ENCODE results near the gene LRRC55. TPM values are rescaled to one million over a fixed set of nuclear protein-coding genes. Genes with fewer than 3 reads are reported as not detected.

The LRRC55 gene
- polyA plus RNA-seq, 2 of the 4 experiments (the other 2 are of a cell fraction) = 0.01 TPM; not detected in 1

DNA sequence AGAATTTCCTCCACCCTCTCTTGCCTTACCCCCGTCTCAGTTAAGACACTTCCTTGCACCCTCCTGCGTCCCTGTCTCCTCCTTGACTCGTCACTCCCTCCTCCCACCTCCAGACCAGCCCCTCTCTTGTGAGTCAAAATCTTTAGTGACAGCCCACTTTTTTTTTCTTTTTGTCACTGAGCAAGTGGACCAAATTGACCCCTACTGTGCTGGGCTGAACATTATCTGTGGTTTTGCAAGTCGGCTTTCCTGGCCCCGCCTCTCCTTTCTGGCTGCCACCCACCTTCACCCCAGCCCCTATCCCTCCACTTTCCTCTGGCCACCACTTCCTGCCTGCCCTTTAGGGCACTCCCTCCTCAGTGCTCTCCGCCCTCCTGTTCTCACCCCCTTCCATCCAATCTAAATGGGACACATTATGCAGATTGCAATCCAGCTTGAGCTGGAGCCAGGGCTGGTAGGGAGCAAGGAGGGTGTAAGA is 55.5 kb downstream of the LRRC55 start, which contains the start of gene APLNR:
APLNR (minus strand) TSS at position 47 of the 478 bp plus-strand sequence. CDS start 246 bp downstream, outside the sequence.
- 0 out of 6 replicates have a peak within 1 kb of the TSS, but pooled peaks of 1 of the 2 experiments have one; percentile 24 for H3K27ac ChIP-seq
- H3K4me3 ChIP-seq = no peak within 1 kb of the TSS
- no peak within 1 kb of the TSS for H3K4me2 ChIP-seq
- FAIRE-seq = no peak
- H3K4me1 ChIP-seq = peaks cover 15% of the 10 kb centered on the region; the same call in 2 of the 3 replicates
- WGBS (ENCODE audit: missing lambda C conversion rate) = 92% methylated on average over 6 of the region's 6 CpGs
- ATAC-seq = no peak
- DNase-seq (ENCODE audit: low read depth in 1 of 2, low spot score in 1 of 2) = no peak
- H3K9me3 ChIP-seq = no peaks in the 10 kb centered on the region
- ChIA-PET POLR2A (no interaction called here), CTCF (interaction anchor here (1.1 to 5.8 kb wide), 2 partner anchors 12 to 396 kb away, joined by 3 to 55 read pairs; no protein-coding TSS in a partner anchor)
- no peak for TF ChIP-seq CHD4 (IDR thresholded peaks at IDR 0.05; ENCODE audit: borderline replicate concordance)
- no peak for TF ChIP-seq HEYL (CRISPR knock-in tag; IDR thresholded peaks at IDR 0.05)
- no peak for TF ChIP-seq EHMT2 (IDR thresholded peaks at IDR 0.05; ENCODE audit: low read depth)
- no peak for TF ChIP-seq ESRRA (IDR thresholded peaks at IDR 0.05; ENCODE audit: borderline replicate concordance, low read length)
- TF ChIP-seq, protein P1, sequence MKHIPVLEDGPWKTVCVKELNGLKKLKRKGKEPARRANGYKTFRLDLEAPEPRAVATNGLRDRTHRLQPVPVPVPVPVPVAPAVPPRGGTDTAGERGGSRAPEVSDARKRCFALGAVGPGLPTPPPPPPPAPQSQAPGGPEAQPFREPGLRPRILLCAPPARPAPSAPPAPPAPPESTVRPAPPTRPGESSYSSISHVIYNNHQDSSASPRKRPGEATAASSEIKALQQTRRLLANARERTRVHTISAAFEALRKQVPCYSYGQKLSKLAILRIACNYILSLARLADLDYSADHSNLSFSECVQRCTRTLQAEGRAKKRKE (CRISPR knock-in tag; IDR thresholded peaks at IDR 0.05; ENCODE audit: low read depth) = no peak
- no peak for TF ChIP-seq TFCP2L1 (CRISPR knock-in tag; IDR thresholded peaks at IDR 0.05)
- TF ChIP-seq, protein P2, sequence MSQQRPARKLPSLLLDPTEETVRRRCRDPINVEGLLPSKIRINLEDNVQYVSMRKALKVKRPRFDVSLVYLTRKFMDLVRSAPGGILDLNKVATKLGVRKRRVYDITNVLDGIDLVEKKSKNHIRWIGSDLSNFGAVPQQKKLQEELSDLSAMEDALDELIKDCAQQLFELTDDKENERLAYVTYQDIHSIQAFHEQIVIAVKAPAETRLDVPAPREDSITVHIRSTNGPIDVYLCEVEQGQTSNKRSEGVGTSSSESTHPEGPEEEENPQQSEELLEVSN (IDR thresholded peaks at IDR 0.05; ENCODE audit: borderline replicate concordance, low read depth) = no peak
- no peak for TF ChIP-seq ZC3H11A (IDR thresholded peaks at IDR 0.05)
- no peak for TF ChIP-seq MAFK (IDR thresholded peaks at IDR 0.05; ENCODE audit: partially characterized antibody)

DNA sequence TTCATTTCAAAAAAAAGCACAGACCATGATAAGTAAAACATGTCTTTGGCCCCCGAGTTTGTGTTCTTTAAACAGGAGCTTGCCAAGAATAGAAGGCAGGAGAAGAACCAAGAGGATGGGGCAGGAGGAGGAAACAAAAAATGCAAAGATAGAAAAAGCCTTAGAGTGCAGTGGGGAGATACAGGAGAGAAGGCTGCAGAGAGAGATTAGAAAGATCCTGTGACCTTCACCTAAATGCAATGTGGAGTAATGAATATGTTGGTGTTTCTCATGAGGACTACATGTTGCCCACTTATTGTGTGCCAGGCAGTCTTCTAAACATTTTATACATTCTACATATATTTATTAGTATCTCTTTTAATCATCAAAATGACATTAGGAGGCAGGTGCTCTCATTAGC is 57.6 kb downstream of the LRRC55 start:
- TF ChIP-seq MYC (IDR thresholded peaks at IDR 0.05; ENCODE audit: borderline replicate concordance, low read length) (no peak), SREBF2 (IDR thresholded peaks at IDR 0.05) (no peak), EP300 (IDR thresholded peaks at IDR 0.05) (no peak), RFX5 (IDR thresholded peaks at IDR 0.05) (no peak)
- TF ChIP-seq, protein P1 (CRISPR knock-in tag; IDR thresholded peaks at IDR 0.05; ENCODE audit: low read depth) = no peak
- TF ChIP-seq, protein P3, sequence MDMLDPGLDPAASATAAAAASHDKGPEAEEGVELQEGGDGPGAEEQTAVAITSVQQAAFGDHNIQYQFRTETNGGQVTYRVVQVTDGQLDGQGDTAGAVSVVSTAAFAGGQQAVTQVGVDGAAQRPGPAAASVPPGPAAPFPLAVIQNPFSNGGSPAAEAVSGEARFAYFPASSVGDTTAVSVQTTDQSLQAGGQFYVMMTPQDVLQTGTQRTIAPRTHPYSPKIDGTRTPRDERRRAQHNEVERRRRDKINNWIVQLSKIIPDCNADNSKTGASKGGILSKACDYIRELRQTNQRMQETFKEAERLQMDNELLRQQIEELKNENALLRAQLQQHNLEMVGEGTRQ (IDR thresholded peaks at IDR 0.05) = no peak
- TF ChIP-seq, protein P2 (IDR thresholded peaks at IDR 0.05; ENCODE audit: borderline replicate concordance, low read depth) = no peak
- ChIA-PET CTCF (interaction anchor here (5.8 kb wide), 1 partner anchor 10 kb away, joined by 55 read pairs; no protein-coding TSS in a partner anchor), POLR2A (no interaction called here)
- ATAC-seq = no peak
- Histone ChIP-seq H3K4me2 (no peak overlapping the region; the same call in 2 of the 3 replicates), H3K4me1 (peaks cover 15% of the 10 kb centered on the region; the same call in 2 of the 3 replicates), H3K9me3 (no peaks in the 10 kb centered on the region), H3K27ac (no peak overlapping the region), H3K4me3 (no peak overlapping the region)
- WGBS (ENCODE audit: missing lambda C conversion rate) = 86% methylated on average over 1 of the region's 1 CpG
- no peak for FAIRE-seq
- no peak for DNase-seq (ENCODE audit: low read depth in 1 of 2, low spot score in 1 of 2)

DNA sequence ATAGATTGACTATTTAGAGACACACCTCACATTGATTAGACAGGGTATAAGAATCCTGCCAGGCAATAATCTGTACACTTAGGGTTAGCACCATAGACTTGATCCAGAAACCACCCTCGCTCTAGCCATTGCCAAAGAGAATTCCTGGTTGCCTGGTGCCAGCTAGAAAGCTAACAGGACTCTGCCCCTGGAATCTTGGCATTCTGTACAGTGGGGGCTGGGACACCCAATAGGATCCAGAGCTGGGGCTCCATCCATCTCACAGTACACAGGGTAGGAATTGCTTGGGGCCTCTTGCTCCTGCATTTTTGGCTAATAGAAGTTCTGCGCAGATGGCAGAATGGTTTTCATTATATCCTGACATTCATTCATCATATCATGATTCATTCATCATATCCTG is 58.3 kb downstream of the LRRC55 start:
- TF ChIP-seq HOXA7 (CRISPR knock-in tag; IDR thresholded peaks at IDR 0.05) = no peak
- no peak for TF ChIP-seq CBX8 (IDR thresholded peaks at IDR 0.05)
- TF ChIP-seq, protein P2 (IDR thresholded peaks at IDR 0.05; ENCODE audit: borderline replicate concordance, low read depth) = no peak
- no peak for TF ChIP-seq BHLHE40 (IDR thresholded peaks at IDR 0.05; ENCODE audit: low read depth, low read length)
- no peak for TF ChIP-seq POLR2A (IDR thresholded peaks at IDR 0.05; ENCODE audit: low read length)
- no peak for TF ChIP-seq FOSL2 (IDR thresholded peaks at IDR 0.05)
- no peak for TF ChIP-seq FOSL2 (CRISPR knock-in tag; IDR thresholded peaks at IDR 0.05)
- no peak for TF ChIP-seq ZSCAN20 (CRISPR knock-in tag; IDR thresholded peaks at IDR 0.05)
- no peak for TF ChIP-seq KDM1A (IDR thresholded peaks at IDR 0.05; ENCODE audit: low read depth)
- no peak for TF ChIP-seq SREBF2 (IDR thresholded peaks at IDR 0.05)
- TF ChIP-seq KDM5A (IDR thresholded peaks at IDR 0.05) = no peak
- TF ChIP-seq MYC (IDR thresholded peaks at IDR 0.05; ENCODE audit: borderline replicate concordance, low read length) = no peak
- no peak for TF ChIP-seq MAZ (IDR thresholded peaks at IDR 0.05; ENCODE audit: borderline replicate concordance, low read depth, low read length)
- ChIA-PET POLR2A (no interaction called here), CTCF (interaction anchor here (1.0 to 5.8 kb wide), 3 partner anchors 9 to 399 kb away, joined by 4 to 55 read pairs (median 38); no protein-coding TSS in a partner anchor)
- no peak for DNase-seq (ENCODE audit: low read depth in 1 of 2, low spot score in 1 of 2)
- Histone ChIP-seq H3K4me2 (peak overlapping the region; percentile 30; the same call in 2 of the 3 replicates), H3K27ac (peak overlapping the region in 1 of 2 experiments; percentile 64; a peak in 2 of 6 replicates), H3K4me3 (no peak overlapping the region), H3K4me1 (peaks cover 15% of the 10 kb centered on the region; the same call in 2 of the 3 replicates), H3K9me3 (no peaks in the 10 kb centered on the region)
- ATAC-seq = peak in 1 of 2 experiments; percentile 30; a peak in 2 of 6 replicates
- WGBS (ENCODE audit: missing lambda C conversion rate) = 76% methylated on average over 2 of the region's 2 CpGs
- no peak for FAIRE-seq
